Rectal smooth muscle tissue (tissue), 1 donor: ENCODE measurements around the gene CCDC61.

Experiments
- H3K27ac ChIP-seq: one replicate; pipeline ENCODE4 v1.7.0; 2013; ENCODE audit warnings: low read depth, low read length, inconsistent platforms
- H3K27me3 ChIP-seq: one replicate; pipeline ENCODE4 v1.7.0; 2013; ENCODE audit warnings: low read length; ENCODE audit not compliant: control insufficient read depth, insufficient read depth
- H3K36me3 ChIP-seq: one replicate; pipeline ENCODE4 v1.7.0; 2013; ENCODE audit warnings: low read length; ENCODE audit not compliant: control insufficient read depth, insufficient read depth
- H3K4me1 ChIP-seq: one replicate; pipeline ENCODE4 v1.7.0; 2013; ENCODE audit warnings: low read length; ENCODE audit not compliant: control insufficient read depth, insufficient read depth
- H3K4me3 ChIP-seq: one replicate; pipeline ENCODE4 v1.7.0; 2013; ENCODE audit warnings: low read length
- H3K9ac ChIP-seq: one replicate; pipeline ENCODE4 v1.7.0; 2013; ENCODE audit warnings: low read length

CCDC61 gene

GRCh38 chr19:46022061-46022430, 26.8 kb downstream of the CCDC61 start:
- no peak overlapping the region for H3K9ac ChIP-seq
- no peaks in the 10 kb centered on the region for H3K36me3 ChIP-seq
- no peaks in the 10 kb centered on the region for H3K4me1 ChIP-seq
- peaks cover 19% of the 10 kb centered on the region for H3K27me3 ChIP-seq
- no peak overlapping the region for H3K4me3 ChIP-seq
- H3K27ac ChIP-seq = no peak overlapping the region

GRCh38 chr19:46022431-46023310, 27.4 kb downstream of the CCDC61 start, which contains the start of gene PGLYRP1:
PGLYRP1 (minus strand) TSS chr19:46023053; CDS start chr19:46023021, 32 bp downstream.
- no peaks in the 10 kb centered on the region for H3K36me3 ChIP-seq
- H3K27ac ChIP-seq = no peak within 1 kb of the TSS
- no peak within 1 kb of the TSS for H3K4me3 ChIP-seq
- H3K9ac ChIP-seq = no peak within 1 kb of the TSS
- H3K27me3 ChIP-seq = peaks cover 19% of the 10 kb centered on the region
- no peaks in the 10 kb centered on the region for H3K4me1 ChIP-seq

- Histone ChIP-seq H3K9ac (no peak overlapping the region), H3K36me3 (no peaks in the 10 kb centered on the region), H3K4me1 (no peaks in the 10 kb centered on the region), H3K27ac (no peak overlapping the region), H3K4me3 (no peak overlapping the region), H3K27me3 (peaks cover 19% of the 10 kb centered on the region)
Measured at GRCh38 chr19:46023311-46023779, 28.1 kb downstream of the CCDC61 start.

DNA sequence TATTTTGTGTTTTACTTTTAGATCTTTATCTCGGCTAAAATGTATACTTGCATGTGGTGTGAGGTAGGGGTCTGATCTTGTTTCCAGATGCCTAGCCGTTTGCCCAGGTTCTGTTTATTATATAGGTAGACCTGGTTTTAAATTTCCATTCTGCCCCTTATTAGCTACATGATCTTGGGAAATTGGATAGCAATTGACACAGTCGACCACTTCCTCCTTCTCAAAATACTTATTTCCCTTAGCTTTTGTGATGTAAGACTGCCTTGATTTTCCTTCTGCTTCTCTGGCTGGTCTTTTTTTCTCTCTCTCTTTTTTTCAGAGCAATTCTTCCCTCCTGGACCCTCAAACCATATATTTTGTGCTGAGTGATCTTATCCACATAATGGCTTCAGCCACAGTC, 30.6 kb downstream of the CCDC61 start:
- Histone ChIP-seq H3K4me1 (no peaks in the 10 kb centered on the region), H3K27ac (no peak overlapping the region), H3K27me3 (peaks cover 19% of the 10 kb centered on the region), H3K36me3 (no peaks in the 10 kb centered on the region), H3K9ac (no peak overlapping the region), H3K4me3 (no peak overlapping the region)

DNA sequence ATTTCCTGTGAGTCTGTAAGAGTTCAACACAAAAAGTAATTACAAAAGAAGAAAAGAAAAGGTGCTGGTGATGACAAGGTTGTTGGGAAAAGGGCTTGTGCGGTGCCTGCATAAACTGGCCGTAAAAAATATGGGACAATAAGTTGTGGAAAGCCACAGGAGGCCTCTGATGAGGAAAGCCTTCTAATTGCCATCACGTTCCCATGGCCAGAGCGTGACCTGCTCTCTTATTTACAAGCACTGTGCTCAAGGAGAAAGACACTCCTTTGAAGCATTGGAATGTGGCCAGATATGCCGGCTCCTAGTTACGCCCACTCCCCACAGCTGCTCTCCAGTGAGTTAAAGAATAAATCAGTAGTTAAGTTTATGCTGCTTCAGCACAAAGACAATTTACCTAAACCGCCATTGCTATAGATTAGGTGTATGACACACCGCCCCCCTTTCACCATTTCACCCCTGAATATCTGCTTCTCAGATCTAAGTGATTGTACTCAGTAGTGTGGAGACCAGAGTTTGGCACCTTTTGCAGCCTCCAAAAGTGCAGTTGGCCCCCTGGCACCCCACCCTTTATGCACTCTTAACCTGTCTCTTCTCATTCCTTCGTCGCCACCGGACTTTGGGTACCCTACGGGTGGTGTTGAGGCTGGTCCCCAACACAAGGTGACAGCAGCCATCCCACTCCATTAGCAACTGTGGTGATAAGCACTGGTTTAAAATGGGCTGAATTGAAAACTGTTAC, 35.7 kb downstream of the CCDC61 start:
- H3K9ac ChIP-seq = no peak overlapping the region
- H3K27me3 ChIP-seq = peaks cover 7% of the 10 kb centered on the region
- no peak overlapping the region for H3K27ac ChIP-seq
- no peaks in the 10 kb centered on the region for H3K4me1 ChIP-seq
- no peak overlapping the region for H3K4me3 ChIP-seq
- no peaks in the 10 kb centered on the region for H3K36me3 ChIP-seq

DNA sequence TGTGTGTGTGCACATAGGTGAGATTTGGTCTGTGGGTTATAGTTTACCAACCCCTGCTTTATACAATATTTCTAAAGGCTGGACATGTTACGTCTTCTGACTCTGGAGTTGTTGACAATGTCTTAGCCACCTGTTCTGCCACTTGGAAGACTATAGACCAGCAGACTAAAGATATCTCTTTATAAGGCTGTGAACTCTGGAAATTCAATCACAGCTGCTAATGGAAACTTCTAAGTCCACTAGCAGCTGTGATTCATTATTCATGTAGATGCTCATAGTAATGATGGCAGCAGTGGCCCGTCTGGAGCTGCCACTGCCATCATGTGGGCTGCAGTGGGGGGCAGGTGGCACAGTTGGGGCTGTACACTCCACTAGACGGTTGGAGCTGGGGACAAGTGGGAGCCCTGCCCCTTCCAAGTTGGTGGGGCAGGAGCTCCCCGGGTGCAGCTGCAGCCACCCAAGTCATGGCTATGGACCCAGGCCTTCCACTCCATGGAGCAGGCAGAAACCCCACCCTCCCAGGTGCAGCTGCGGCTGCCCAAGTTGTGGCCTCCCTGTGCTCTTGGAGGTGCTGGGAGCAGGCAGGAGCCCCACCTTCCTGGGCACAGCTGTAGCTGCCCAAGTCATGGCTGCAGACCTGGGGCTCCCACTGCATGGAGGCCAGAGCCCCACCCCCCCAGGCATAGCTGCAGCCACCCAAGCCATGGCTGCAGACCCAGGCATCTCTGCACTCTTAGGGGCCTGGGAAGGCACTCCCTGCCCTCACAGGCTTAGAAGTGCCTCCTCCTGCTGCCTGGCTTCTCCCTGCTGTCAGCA, 36.7 kb downstream of the CCDC61 start:
- no peak overlapping the region for H3K9ac ChIP-seq
- no peaks in the 10 kb centered on the region for H3K4me1 ChIP-seq
- H3K4me3 ChIP-seq = no peak overlapping the region
- H3K27ac ChIP-seq = no peak overlapping the region
- H3K27me3 ChIP-seq = no peaks in the 10 kb centered on the region
- H3K36me3 ChIP-seq = no peaks in the 10 kb centered on the region

GRCh38 chr19:46032597-46033025, 37.3 kb downstream of the CCDC61 start:
- no peak overlapping the region for H3K9ac ChIP-seq
- no peaks in the 10 kb centered on the region for H3K4me1 ChIP-seq
- no peak overlapping the region for H3K4me3 ChIP-seq
- no peaks in the 10 kb centered on the region for H3K27me3 ChIP-seq
- no peak overlapping the region for H3K27ac ChIP-seq
- H3K36me3 ChIP-seq = no peaks in the 10 kb centered on the region

GRCh38 chr19:46033401-46033800, 38.1 kb downstream of the CCDC61 start:
- no peak overlapping the region for H3K4me3 ChIP-seq
- H3K27ac ChIP-seq = no peak overlapping the region
- no peaks in the 10 kb centered on the region for H3K36me3 ChIP-seq
- H3K9ac ChIP-seq = no peak overlapping the region
- no peaks in the 10 kb centered on the region for H3K27me3 ChIP-seq
- H3K4me1 ChIP-seq = no peaks in the 10 kb centered on the region

DNA sequence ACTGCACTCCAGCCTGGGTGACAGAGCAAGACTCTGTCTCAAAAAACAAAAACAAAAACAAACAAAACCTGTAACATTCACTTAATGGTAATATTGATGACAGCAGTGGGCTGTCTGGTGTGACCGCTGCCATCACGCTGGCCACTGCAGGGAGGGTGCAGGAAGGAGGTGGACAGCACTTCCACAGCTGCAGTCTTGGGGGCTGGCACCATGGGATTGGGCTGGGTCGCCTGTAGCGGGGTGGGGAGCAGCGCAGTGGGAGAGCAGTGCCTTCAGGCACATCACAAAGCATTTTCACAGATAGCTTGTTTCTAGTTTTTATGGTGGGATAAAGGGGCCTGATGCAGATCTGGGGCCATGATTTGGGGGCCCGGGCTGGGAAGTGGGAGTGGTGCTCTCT, 40.3 kb downstream of the CCDC61 start:
- peaks cover 5% of the 10 kb centered on the region for H3K27me3 ChIP-seq
- no peak overlapping the region for H3K27ac ChIP-seq
- no peak overlapping the region for H3K9ac ChIP-seq
- no peaks in the 10 kb centered on the region for H3K36me3 ChIP-seq
- no peaks in the 10 kb centered on the region for H3K4me1 ChIP-seq
- no peak overlapping the region for H3K4me3 ChIP-seq

- no peak overlapping the region for H3K9ac ChIP-seq
- H3K36me3 ChIP-seq = no peaks in the 10 kb centered on the region
- no peak overlapping the region for H3K4me3 ChIP-seq
- no peaks in the 10 kb centered on the region for H3K4me1 ChIP-seq
- peaks cover 5% of the 10 kb centered on the region for H3K27me3 ChIP-seq
- no peak overlapping the region for H3K27ac ChIP-seq
Measured at GRCh38 chr19:46035986-46036743, 40.9 kb downstream of the CCDC61 start.

DNA sequence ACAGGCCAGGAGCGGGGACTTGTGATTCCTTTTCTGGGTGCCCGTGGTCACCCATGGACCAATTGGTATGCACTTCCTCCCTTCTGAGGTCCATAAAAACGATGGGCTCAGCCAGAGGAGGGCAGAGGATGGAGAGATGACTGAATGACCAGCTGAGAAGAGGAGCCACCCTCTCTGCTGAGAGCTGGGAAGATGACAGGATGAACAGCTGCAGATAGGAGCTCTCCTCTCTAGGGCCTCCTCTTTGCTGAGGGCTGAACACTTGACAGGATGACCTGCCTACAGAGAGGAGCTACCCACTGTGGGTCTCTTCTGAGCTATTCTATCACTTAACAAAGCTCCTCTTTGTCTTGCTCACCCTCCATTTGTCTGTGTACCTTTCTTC, 41.5 kb downstream of the CCDC61 start:
- Histone ChIP-seq H3K4me3 (no peak overlapping the region), H3K4me1 (no peaks in the 10 kb centered on the region), H3K27me3 (peaks cover 5% of the 10 kb centered on the region), H3K27ac (no peak overlapping the region), H3K9ac (no peak overlapping the region), H3K36me3 (no peaks in the 10 kb centered on the region)
